GM12878 (cell line): ENCODE measurements around the gene KAZN. TPM values are rescaled to one million over a fixed set of nuclear protein-coding genes. Genes with fewer than 3 reads are reported as not detected.

Experiments used
- ATAC-seq: fragments of 200-7000 bp; cut with Tn5 transposase; 3 replicates; pipeline ENCODE4 v1.9.1; 2020; ENCODE audit warnings: mild to moderate bottlenecking, moderate library complexity
- BruUV-seq: library from RNA; stranded (reverse); fragments of 400-500 nt; replicated peaks from 2 replicates; lab custom pipeline; 2021; lab: Mats Ljungman, UMichigan
- CTCF ChIA-PET: fragments of 300-600 bp; sonication (Branson Sonifier 250); formaldehyde crosslinking; extraction: SDS; loops from one replicate; lab custom pipeline; 2021; ENCODE audit warnings: inconsistent platforms; lab: Yijun Ruan, JAX
- POLR2A ChIA-PET: fragments of 350-600 bp; formaldehyde crosslinking; extraction: SDS; loops from one replicate; lab custom pipeline; 2021; ENCODE audit warnings: inconsistent platforms; lab: Charles Lee
- RAD21 ChIA-PET: fragments of 300-600 bp; sonication (Branson Sonifier 250); formaldehyde crosslinking; loops from one replicate; lab custom pipeline; 2023; ENCODE audit warnings: antibody characterized with exemption; ENCODE audit not compliant: unreplicated experiment; lab: Charles Lee
- SMC1A ChIA-PET: fragments of 300-600 bp; sonication (Branson Sonifier 250); formaldehyde crosslinking; loops from one replicate; lab custom pipeline; 2023; ENCODE audit not compliant: unreplicated experiment, uncharacterized antibody; lab: Charles Lee
- DNase-seq: peaks from one replicate; pipeline ENCODE4 v3.0.0-alpha.2; 2011; ENCODE audit warnings: low read depth, low spot score
- FAIRE-seq: peaks from 3 replicates; lab custom pipeline; 2011; peaks lifted over from hg19 to GRCh38; lab: Jason Lieb, UNC
- H2AFZ ChIP-seq: 2 replicates; pipeline ENCODE4 v1.6.0; 2011; ENCODE audit warnings: low read depth, low read length, control low read depth; ENCODE audit not compliant: control insufficient read depth
- H3K27ac ChIP-seq: 2 replicates; pipeline ENCODE4 v1.5.1; 2011; ENCODE audit warnings: control low read depth; ENCODE audit not compliant: control insufficient read depth, insufficient read depth
- H3K27me3 ChIP-seq, 2 experiments: replicated peaks in 1 of 2; 2 replicates each; pipeline versions ENCODE4 v1.6.0 to v1.6.1; 2011; ENCODE audit warnings: low read length in 1 of 2; ENCODE audit not compliant: control insufficient read depth in 2 of 2, insufficient read depth in 2 of 2
- H3K36me3 ChIP-seq, 2 experiments: 2 replicates each; pipeline ENCODE4 v1.5.1; 2011; ENCODE audit warnings: low read length in 1 of 2; ENCODE audit not compliant: control insufficient read depth in 2 of 2, insufficient read depth in 2 of 2
- H3K4me1 ChIP-seq: 2 replicates; pipeline ENCODE4 v1.6.1; 2011; ENCODE audit warnings: mild to moderate bottlenecking, low read length, moderate library complexity, mixed read lengths; ENCODE audit not compliant: control insufficient read depth, insufficient read depth
- H3K4me2 ChIP-seq: 2 replicates; pipeline ENCODE4 v1.6.0; 2011; ENCODE audit warnings: control low read depth; ENCODE audit not compliant: control insufficient read depth, insufficient read depth
- H3K4me3 ChIP-seq: fragments of 200-600 bp; sonication (generic); 2 replicates; pipeline ENCODE4 v1.5.1; 2016
- H3K79me2 ChIP-seq: 2 replicates; pipeline ENCODE4 v1.6.0; 2011; ENCODE audit warnings: low read length; ENCODE audit not compliant: control insufficient read depth, insufficient read depth
- H3K9ac ChIP-seq: 2 replicates; pipeline ENCODE4 v1.8.0; 2011; ENCODE audit warnings: low read length, control low read depth, mixed read lengths; ENCODE audit not compliant: control insufficient read depth, insufficient read depth
- H3K9me3 ChIP-seq: replicated peaks from 3 replicates; pipeline ENCODE4 v1.5.1; 2011; ENCODE audit warnings: mild to moderate bottlenecking, low read length; ENCODE audit not compliant: control insufficient read depth, insufficient read depth
- H4K20me1 ChIP-seq: 2 replicates; pipeline ENCODE4 v1.6.0; 2011; ENCODE audit not compliant: control insufficient read depth, insufficient read depth
- ASH2L ChIP-seq: fragments of 300-600, 200-600 bp; sonication (generic); IDR thresholded peaks from 2 replicates; pipeline ENCODE4 v1.6.1; 2017; ENCODE audit warnings: low read depth, mild to moderate bottlenecking, borderline replicate concordance
- ATF7 ChIP-seq: fragments of 450-650 bp; IDR thresholded peaks from 2 replicates; pipeline ENCODE4 v1.6.1; 2016; ENCODE audit warnings: low read depth, mild to moderate bottlenecking
- EED ChIP-seq: sonication (generic); IDR thresholded peaks from 2 replicates; pipeline ENCODE4 v1.6.1; 2016; ENCODE audit warnings: antibody characterized with exemption, low read depth
- IKZF2 ChIP-seq, 2 experiments: fragments of 450-650 bp; IDR thresholded peaks; 2 replicates each; pipeline ENCODE4 v1.6.1; 2017; ENCODE audit warnings: mild to moderate bottlenecking in 2 of 2, moderate library complexity in 2 of 2
- KAT2A ChIP-seq: conservative IDR thresholded peaks from 2 replicates; pipeline ENCODE4 v1.6.1; 2011; ENCODE audit warnings: low read depth, low read length; ENCODE audit not compliant: control insufficient read depth
- NBN ChIP-seq: fragments of 450-650 bp; IDR thresholded peaks from 2 replicates; pipeline ENCODE4 v1.6.1; 2016
- NFYA ChIP-seq: IDR thresholded peaks from 2 replicates; pipeline ENCODE4 v1.6.1; 2011; ENCODE audit warnings: low read depth, mild to moderate bottlenecking, low read length, improper control_type of control experiment, borderline replicate concordance
- NR2F1 ChIP-seq: fragments of 450-650 bp; conservative IDR thresholded peaks from 2 replicates; pipeline ENCODE4 v1.6.1; 2017; ENCODE audit warnings: mild to moderate bottlenecking
- PAX5 ChIP-seq: IDR thresholded peaks from 2 replicates; pipeline ENCODE4 v1.6.1; 2011; ENCODE audit warnings: low read depth, low read length, borderline replicate concordance
- SMAD1 ChIP-seq: fragments of 450-650 bp; IDR thresholded peaks from 2 replicates; pipeline ENCODE4 v1.6.1; 2018; ENCODE audit warnings: mild to moderate bottlenecking, low read depth; ENCODE audit not compliant: partially characterized antibody
- WGBS: methylation state at CpG from one replicate; pipeline ENCODE4 v1.1.6; 2016; ENCODE audit warnings: low lambda C conversion rate; ENCODE audit not compliant: insufficient replicate concordance, insufficient coverage; ENCODE audit errors: missing lambda C conversion rate; 5-methylcytosine and 5-hydroxymethylcytosine counted together
- in situ Hi-C: fragments of 300-500 bp; cut with MboI; formaldehyde crosslinking; loops from 9 replicates; pipeline ENCODE4 v1.14.3; 2018; ENCODE audit warnings: mixed read lengths
- intact Hi-C: fragments of 100-400 bp; cut with micrococcal nuclease; formaldehyde crosslinking; loops from one replicate; pipeline ENCODE4 v1.14.2; 2022; ENCODE audit not compliant: unreplicated experiment
- polyA plus RNA-seq, 11 experiments: library from polyadenylated mRNA; depleted of rRNA in 4 of 11; unstranded in 6 of 11; stranded (reverse) in 5 of 11; fragments of >200 nt; fragmentation: Nextera tagmentation in 4 of 11; fragmentation: Illumina TruSeq in 1 of 11; extraction: Ambion mirVana in 4 of 11; extraction: Trizol in 1 of 11; gene quantifications; 1 replicate in 1 of 11; 2 replicates in 10 of 11; pipeline versions ENCODE4 v1.2.1 to v1.2.3, GENCODE V29; 2011 to 2016; ENCODE audit warnings: inconsistent platforms in 2 of 11, missing spikeins in 2 of 11, low read depth in 1 of 11
- total RNA-seq, 4 experiments: library from RNA; depleted of rRNA in 3 of 4; stranded (reverse); fragments of >200 nt in 3 of 4; fragmentation: Illumina TruSeq in 1 of 4; extraction: Trizol in 1 of 4; gene quantifications; 2 replicates each; pipeline versions ENCODE4 v1.2.1 to v1.2.3, GENCODE V29; 2013 to 2021
- TF ChIP-seq, protein P1 (sequence below): fragments of 450-650 bp; IDR thresholded peaks from 2 replicates; pipeline ENCODE4 v1.6.1; 2017; ENCODE audit warnings: mild to moderate bottlenecking, moderate library complexity
- TF ChIP-seq, protein P2 (sequence below): fragments of 450-650 bp; IDR thresholded peaks from 2 replicates; pipeline ENCODE4 v1.6.1; 2017; ENCODE audit warnings: mild to moderate bottlenecking, low read depth, inconsistent platforms; ENCODE audit not compliant: poor library complexity, severe bottlenecking
- TF ChIP-seq, protein P3 (sequence below): IDR thresholded peaks from 2 replicates; pipeline ENCODE4 v1.6.1; 2012; ENCODE audit warnings: low read length, inconsistent platforms

The KAZN gene
- total and polyA plus RNA-seq, 10 of the 15 experiments (the other 5 are each of a cell fraction or from before 2014, with no cell fraction given): 0.72 to 4.0 (median 1.2) TPM

DNA sequence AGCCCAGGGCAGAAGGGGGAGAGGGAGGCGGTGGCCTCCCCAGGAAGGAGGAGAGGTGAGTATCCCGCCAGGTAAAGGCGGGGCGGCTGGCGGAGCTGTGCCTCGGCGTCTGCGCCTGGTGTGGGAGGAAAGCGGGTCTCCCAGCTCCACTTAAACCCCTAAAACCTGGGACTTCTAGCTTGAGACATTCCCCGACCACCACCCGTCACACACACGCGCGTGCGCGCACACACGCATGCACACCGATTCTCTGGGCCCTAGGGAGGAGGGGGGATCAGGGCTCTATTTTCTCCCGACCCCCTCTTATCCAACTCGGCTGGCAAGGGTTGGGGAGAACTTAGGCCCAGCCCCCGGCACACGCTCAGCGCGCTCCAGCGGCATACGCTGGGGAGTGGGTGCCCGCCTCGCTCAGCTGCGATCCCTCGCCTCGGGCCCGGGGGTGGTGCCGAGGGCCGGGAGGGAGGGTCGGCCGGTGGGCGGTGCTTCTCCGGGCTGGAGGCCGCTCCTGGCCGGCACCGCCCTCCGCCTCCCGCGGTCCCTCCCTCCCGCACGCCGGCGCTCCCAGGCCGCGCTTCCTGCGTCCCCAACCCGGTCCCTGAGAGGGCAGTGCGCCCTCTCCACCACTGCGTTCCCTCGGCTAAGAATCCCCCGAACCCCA is 554.8 kb downstream of the KAZN start, which contains the start of gene TMEM51 (continued):
- TF ChIP-seq IKZF2 (IDR thresholded peaks at IDR 0.05) (no peak), EED (no peak), NR2F1 (no peak), NBN (no peak), PAX5 (no peak), SMAD1 (no peak)

DNA sequence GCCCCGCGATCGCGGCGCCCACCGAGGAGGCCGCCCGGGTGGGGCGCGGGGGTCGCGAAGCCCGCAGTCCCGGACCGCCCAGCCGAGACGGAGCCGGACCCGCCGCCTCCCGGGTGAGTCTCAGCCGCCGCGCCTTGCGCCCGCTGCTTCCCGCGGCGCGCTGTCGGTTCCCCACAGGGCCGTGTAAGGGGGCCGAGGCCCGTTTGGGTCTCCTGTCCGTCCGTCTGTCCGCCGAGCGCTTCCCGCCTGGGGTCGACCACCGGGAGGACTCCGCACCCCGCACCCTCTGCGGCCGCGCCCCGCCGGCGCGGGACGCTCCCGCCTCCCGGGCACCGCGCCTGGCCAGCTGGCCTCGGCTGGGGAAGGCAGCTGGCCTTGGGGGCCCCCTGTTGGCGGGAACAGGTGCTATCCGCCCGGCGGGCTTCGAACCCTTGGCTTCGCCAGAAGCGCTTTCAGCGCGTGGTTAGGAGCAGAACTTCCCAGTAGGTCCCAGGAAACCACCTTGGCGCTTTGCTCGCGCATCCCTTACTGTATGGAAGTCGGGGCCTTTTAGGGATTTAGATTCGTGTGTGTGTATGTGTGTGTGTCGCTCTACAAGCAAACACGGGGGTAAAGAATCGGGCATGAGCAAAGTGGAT is 555.5 kb downstream of the KAZN start:
- peak overlapping the region; percentile 67 for H3K4me3 ChIP-seq
- FAIRE-seq (no peak), DNase-seq (no peak), ATAC-seq (peak; percentile 56)
- H2AFZ ChIP-seq: peak overlapping the region; percentile 25
- ChIA-PET POLR2A (no interaction called here), SMC1A (interaction anchor here (1.0 to 5.3 kb wide), 6 partner anchors 15 to 117 kb away, joined by 3 to 38 read pairs (median 12); no protein-coding TSS in a partner anchor), CTCF (interaction anchor here (1.0 to 5.6 kb wide), 9 partner anchors 10 to 119 kb away, joined by 3 to 73 read pairs (median 5); no protein-coding TSS in a partner anchor), RAD21 (interaction anchor here (1.0 to 6.1 kb wide), 7 partner anchors 15 to 118 kb away, joined by 4 to 49 read pairs (median 7); no protein-coding TSS in a partner anchor)
- peak overlapping the region; percentile 62 for H3K9ac ChIP-seq
- peaks cover 29% of the 10 kb centered on the region for H3K4me1 ChIP-seq
- WGBS: 48% methylated on average over 73 of the region's 74 CpGs
- peak overlapping the region; percentile 94 for H3K4me2 ChIP-seq
- BruUV-seq: no TSS peak
- in situ Hi-C loops: no loop called here
- 0 out of 2 replicates have a peak overlapping the region, but pooled peaks have one; percentile 34 for H3K27ac ChIP-seq
- H3K27me3 ChIP-seq: peaks cover 10 to 16% of the 10 kb centered on the region in 2 experiments; a peak in 3 of 4 replicates
- H3K36me3 ChIP-seq: no peaks in the 10 kb centered on the region; a peak in 1 of 4 replicates
- H3K79me2 ChIP-seq: peaks cover 20% of the 10 kb centered on the region
- intact Hi-C loops: loop anchor here (1.0 kb wide), 1 partner anchor 118 kb away; no protein-coding TSS in a partner anchor
- H4K20me1 ChIP-seq: no peaks in the 10 kb centered on the region
- H3K9me3 ChIP-seq: no peaks in the 10 kb centered on the region; the same call in 2 of the 3 replicates
- TF ChIP-seq ASH2L: no peak
- TF ChIP-seq NR2F1: peak; percentile 37; the same call in 1 of the 2 replicates
- TF ChIP-seq ATF7: no peak
- TF ChIP-seq KAT2A: no peak
- TF ChIP-seq NFYA: no peak
- TF ChIP-seq, protein P1, sequence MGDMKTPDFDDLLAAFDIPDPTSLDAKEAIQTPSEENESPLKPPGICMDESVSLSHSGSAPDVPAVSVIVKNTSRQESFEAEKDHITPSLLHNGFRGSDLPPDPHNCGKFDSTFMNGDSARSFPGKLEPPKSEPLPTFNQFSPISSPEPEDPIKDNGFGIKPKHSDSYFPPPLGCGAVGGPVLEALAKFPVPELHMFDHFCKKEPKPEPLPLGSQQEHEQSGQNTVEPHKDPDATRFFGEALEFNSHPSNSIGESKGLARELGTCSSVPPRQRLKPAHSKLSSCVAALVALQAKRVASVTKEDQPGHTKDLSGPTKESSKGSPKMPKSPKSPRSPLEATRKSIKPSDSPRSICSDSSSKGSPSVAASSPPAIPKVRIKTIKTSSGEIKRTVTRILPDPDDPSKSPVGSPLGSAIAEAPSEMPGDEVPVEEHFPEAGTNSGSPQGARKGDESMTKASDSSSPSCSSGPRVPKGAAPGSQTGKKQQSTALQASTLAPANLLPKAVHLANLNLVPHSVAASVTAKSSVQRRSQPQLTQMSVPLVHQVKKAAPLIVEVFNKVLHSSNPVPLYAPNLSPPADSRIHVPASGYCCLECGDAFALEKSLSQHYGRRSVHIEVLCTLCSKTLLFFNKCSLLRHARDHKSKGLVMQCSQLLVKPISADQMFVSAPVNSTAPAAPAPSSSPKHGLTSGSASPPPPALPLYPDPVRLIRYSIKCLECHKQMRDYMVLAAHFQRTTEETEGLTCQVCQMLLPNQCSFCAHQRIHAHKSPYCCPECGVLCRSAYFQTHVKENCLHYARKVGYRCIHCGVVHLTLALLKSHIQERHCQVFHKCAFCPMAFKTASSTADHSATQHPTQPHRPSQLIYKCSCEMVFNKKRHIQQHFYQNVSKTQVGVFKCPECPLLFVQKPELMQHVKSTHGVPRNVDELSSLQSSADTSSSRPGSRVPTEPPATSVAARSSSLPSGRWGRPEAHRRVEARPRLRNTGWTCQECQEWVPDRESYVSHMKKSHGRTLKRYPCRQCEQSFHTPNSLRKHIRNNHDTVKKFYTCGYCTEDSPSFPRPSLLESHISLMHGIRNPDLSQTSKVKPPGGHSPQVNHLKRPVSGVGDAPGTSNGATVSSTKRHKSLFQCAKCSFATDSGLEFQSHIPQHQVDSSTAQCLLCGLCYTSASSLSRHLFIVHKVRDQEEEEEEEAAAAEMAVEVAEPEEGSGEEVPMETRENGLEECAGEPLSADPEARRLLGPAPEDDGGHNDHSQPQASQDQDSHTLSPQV: peak; percentile 59; the same call in 1 of the 2 replicates
- TF ChIP-seq, protein P2, sequence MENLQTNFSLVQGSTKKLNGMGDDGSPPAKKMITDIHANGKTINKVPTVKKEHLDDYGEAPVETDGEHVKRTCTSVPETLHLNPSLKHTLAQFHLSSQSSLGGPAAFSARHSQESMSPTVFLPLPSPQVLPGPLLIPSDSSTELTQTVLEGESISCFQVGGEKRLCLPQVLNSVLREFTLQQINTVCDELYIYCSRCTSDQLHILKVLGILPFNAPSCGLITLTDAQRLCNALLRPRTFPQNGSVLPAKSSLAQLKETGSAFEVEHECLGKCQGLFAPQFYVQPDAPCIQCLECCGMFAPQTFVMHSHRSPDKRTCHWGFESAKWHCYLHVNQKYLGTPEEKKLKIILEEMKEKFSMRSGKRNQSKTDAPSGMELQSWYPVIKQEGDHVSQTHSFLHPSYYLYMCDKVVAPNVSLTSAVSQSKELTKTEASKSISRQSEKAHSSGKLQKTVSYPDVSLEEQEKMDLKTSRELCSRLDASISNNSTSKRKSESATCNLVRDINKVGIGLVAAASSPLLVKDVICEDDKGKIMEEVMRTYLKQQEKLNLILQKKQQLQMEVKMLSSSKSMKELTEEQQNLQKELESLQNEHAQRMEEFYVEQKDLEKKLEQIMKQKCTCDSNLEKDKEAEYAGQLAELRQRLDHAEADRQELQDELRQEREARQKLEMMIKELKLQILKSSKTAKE: peak; percentile 44
- TF ChIP-seq, protein P3, sequence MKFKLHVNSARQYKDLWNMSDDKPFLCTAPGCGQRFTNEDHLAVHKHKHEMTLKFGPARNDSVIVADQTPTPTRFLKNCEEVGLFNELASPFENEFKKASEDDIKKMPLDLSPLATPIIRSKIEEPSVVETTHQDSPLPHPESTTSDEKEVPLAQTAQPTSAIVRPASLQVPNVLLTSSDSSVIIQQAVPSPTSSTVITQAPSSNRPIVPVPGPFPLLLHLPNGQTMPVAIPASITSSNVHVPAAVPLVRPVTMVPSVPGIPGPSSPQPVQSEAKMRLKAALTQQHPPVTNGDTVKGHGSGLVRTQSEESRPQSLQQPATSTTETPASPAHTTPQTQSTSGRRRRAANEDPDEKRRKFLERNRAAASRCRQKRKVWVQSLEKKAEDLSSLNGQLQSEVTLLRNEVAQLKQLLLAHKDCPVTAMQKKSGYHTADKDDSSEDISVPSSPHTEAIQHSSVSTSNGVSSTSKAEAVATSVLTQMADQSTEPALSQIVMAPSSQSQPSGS: no peak
